NB4 (cell line): ENCODE data around the gene PLBD2.

Experiments used
- DNase-seq: peaks from one replicate; pipeline ENCODE4 v3.0.0; 2010; ENCODE audit warnings: low read depth
- H3K4me3 ChIP-seq: one replicate; pipeline ENCODE4 v1.5.1; 2011; ENCODE audit warnings: mild to moderate bottlenecking, low read depth, low read length, moderate library complexity
- MYC ChIP-seq: IDR thresholded peaks from 2 replicates; pipeline ENCODE4 v1.6.1; 2011; ENCODE audit warnings: low read depth, low read length
- POLR2A ChIP-seq: IDR thresholded peaks from 2 replicates; pipeline ENCODE4 v1.6.1; 2011; ENCODE audit warnings: mild to moderate bottlenecking; ENCODE audit not compliant: insufficient read length; ENCODE audit errors: extremely low read depth
- TF ChIP-seq, protein P1 (sequence below): IDR thresholded peaks from one replicate; pipeline ENCODE4 v1.5.1; 2012; ENCODE audit warnings: low read depth, low read length
- TF ChIP-seq, protein P2 (sequence below): IDR thresholded peaks from 2 replicates; pipeline ENCODE4 v1.6.1; 2011; ENCODE audit warnings: low read depth, low read length

PLBD2 gene

DNA sequence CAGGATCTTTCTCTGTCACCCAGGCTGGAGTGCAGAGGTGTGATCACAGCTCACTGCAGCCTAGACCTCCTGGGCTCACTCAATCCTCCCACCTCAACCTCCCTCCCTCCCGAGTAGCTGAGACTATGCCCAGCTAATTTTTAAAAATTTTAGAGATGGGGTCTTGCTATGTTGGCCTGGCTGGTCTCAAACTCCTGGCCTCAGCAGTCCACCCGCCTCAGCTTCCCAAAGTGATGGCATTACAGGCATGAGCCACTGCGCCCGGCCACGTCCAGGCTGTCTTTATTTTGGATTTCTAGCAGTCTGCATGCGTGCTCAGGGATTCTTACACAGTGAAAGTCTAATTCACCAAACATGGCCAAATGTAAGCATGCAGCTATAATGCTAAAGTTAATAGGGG lies 41.3 kb upstream of the PLBD2 start:
- H3K4me3 ChIP-seq = no peak overlapping the region
- TF ChIP-seq MYC (no peak), POLR2A (no peak)
- TF ChIP-seq, protein P1, sequence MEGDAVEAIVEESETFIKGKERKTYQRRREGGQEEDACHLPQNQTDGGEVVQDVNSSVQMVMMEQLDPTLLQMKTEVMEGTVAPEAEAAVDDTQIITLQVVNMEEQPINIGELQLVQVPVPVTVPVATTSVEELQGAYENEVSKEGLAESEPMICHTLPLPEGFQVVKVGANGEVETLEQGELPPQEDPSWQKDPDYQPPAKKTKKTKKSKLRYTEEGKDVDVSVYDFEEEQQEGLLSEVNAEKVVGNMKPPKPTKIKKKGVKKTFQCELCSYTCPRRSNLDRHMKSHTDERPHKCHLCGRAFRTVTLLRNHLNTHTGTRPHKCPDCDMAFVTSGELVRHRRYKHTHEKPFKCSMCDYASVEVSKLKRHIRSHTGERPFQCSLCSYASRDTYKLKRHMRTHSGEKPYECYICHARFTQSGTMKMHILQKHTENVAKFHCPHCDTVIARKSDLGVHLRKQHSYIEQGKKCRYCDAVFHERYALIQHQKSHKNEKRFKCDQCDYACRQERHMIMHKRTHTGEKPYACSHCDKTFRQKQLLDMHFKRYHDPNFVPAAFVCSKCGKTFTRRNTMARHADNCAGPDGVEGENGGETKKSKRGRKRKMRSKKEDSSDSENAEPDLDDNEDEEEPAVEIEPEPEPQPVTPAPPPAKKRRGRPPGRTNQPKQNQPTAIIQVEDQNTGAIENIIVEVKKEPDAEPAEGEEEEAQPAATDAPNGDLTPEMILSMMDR = no peak
- TF ChIP-seq, protein P2, sequence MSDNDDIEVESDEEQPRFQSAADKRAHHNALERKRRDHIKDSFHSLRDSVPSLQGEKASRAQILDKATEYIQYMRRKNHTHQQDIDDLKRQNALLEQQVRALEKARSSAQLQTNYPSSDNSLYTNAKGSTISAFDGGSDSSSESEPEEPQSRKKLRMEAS = no peak
- DNase-seq = no peak

DNA sequence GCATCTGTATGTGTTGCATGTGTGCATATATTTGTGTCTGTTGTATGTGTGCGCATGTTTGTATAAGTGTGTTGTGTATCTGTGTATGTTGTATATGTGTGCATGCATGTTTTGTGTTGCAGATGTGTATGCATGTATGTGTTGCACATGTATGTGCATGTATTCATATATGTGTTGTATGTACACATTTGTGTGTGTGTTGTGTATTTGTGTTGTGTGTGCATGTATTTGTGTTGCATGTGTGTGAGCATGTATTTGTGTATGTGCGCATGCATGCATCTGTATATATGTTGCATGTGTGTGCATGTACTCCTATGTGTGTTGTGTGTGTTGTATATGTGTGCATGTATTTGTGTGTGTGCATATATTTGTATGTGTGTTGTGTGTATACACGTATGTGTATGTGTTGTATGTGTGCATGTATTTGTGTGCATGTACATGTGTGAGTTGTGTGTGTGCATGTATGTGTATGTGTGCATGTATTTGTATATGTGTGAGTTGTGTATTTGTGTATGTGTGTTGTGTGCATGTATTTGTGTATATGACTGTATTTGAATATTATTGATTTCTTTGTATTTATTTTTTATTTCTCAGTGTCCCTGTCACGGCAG lies 40.2 kb upstream of the PLBD2 start:
- DNase-seq = no peak
- TF ChIP-seq POLR2A = no peak
- TF ChIP-seq, protein P2 = no peak
- TF ChIP-seq, protein P1 = no peak
- TF ChIP-seq MYC = no peak

DNA sequence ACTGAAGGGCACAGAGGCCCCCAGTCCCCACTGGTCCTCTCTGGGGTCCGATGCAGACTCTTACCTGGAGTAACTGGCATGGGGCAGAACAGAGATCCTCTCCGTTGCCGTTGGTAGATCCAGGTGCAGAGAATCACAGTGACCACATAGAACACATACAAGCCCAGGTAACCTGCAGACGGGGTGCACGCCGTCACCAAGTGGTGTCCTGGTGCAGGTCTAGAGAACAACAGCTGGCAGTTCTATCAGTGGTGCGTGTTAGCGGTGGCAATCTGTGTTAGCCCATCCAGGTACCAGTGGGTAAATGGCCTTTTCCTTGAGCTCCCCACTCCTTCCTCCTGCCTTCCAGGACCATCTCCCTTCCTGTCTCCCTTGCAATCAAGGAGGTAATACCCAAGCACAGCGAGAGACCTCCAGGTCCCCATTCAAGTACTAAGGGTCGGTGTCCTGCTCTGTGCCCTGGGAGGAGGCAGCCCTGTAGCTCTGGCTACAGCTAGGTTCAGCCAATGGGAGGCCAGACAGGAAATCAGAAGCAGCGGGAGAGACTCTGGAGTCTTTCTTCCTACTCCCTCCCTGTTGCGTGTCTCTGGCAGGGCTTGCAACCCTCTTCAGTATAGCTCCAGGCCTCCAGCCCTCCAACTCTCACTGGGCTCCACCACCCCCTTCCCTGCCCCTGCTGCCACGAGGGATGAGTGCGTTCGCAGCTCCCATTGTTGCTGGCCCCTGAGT lies 39.3 kb upstream of the PLBD2 start:
- no peak overlapping the region for H3K4me3 ChIP-seq
- DNase-seq = no peak
- TF ChIP-seq, protein P1 = no peak
- no peak for TF ChIP-seq POLR2A
- TF ChIP-seq, protein P2 = no peak
- no peak for TF ChIP-seq MYC

More for the DNA sequence above, 40.2 kb upstream of the PLBD2 start:
- no peak overlapping the region for H3K4me3 ChIP-seq

DNA sequence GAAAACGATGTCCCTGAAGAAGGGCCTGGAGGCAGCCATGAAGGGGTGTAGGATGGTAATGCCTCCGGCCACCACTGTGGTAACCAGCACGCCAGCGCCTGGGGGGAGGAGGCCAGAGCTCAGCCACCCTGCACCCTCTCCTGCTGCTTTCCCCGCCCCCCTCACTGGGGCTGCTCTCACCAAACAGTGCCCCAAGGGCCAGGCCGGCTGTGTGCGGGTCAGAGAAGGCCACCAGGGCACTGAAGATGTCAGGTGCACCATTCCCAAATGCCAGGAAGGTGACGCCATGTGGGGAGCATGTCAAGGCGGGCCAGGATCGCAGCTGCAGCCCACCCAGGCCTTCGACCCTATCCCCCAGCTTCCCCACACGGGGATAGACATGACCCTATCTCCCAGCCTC lies 38.0 kb upstream of the PLBD2 start:
- no peak for DNase-seq
- no peak overlapping the region for H3K4me3 ChIP-seq
- TF ChIP-seq, protein P1 = no peak
- TF ChIP-seq MYC (no peak), POLR2A (no peak)

DNA sequence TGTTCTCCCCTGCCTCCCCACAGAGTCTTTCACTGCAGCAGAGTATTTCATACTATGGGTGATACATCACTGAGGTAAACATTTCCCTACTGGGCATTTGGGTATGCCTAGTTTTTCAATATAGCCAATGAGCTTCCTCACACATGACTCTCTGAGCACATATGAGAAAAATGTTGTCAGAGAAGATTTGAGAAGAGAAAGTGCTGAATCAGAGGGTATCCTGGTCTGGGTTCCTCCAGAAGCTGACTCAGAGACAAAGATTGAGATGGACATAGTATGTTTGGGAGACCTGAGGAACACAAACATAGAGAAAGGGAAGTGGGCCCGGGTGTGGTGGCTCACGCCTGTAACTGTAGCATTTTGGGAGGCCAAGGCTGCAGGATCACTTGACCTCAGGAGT lies 36.0 kb upstream of the PLBD2 start:
- TF ChIP-seq, protein P2 = no peak
- TF ChIP-seq POLR2A = no peak
- H3K4me3 ChIP-seq = no peak overlapping the region
- DNase-seq = no peak

DNA sequence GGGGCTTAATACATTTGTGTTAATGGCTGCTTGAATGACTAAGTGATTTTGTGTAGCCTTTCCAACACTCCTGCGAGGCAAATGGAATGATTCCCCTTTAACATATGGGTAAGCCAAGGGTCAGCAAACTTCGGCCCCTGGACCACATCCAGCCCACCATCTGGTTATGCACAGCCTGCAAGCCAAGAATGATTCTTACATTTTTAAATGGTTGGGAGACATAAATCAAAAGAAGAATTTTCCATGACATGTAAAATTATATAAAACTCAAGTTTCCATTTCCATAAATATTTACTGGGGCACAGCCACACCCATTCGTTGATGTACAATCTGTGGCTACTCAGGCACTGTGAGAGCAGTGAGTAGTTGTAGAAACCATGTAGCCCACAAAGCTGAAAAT lies 32.5 kb upstream of the PLBD2 start:
- H3K4me3 ChIP-seq = no peak overlapping the region
- TF ChIP-seq MYC = no peak
- TF ChIP-seq, protein P1 = no peak
- TF ChIP-seq, protein P2 = no peak
- DNase-seq = no peak
